DMS 273 (cell line): ENCODE measurements around the gene TAC4.

Source experiments
- DNase-seq: peaks from one replicate; lab custom pipeline; 2025; ENCODE audit not compliant: unreplicated experiment; lab: John Stamatoyannopoulos, UW

TAC4 gene

DNA sequence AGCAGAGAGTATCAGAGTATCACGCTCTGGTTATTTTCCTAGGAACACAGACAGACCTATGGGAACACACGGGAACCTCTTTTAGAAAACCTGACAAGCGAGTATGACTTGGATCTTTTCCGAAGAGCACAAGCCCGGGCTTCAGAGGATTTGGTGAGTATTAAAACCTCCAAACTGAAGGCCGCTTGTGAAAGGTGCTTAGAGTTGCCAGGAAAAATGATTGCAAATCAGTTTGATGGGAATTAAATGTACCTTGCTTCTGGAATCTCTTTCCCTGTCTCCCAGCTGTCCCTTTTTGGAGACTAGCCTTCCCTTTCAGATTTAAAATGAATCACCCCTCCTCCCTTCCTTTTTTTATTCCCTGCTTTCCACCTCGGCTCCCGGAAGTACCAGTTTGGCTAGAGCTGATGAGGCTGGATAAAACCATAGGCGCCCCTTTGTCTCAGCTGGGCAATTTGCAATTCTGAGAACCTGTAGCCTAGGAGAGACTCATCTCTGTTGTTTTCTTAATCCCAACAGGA lies 32.0 kb downstream of the TAC4 start:
- DNase-seq = no peak

- no peak for DNase-seq
These were observed 32.9 kb downstream of the TAC4 start for GRCh38 chr17:49814781-49815529.

DNA sequence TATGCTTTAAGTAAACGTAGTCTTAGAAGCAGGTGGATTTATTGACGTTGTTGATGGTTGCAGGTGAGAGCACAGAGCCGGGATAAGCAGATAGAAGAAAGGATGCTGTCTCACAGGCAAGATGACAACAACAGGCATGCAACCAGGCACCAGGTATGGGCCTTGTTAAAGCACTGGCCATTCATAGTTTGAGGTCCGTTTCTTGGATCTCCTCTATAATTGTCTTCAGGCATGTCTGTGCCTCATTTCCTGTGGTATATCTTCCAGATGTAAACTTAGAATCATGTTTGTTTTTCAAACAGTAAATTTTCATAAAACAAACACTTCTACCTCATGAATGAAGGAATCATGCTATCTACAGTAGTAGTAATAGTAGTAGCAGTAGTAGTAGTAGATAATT lies 38.8 kb downstream of the TAC4 start:
- no peak for DNase-seq

DNA sequence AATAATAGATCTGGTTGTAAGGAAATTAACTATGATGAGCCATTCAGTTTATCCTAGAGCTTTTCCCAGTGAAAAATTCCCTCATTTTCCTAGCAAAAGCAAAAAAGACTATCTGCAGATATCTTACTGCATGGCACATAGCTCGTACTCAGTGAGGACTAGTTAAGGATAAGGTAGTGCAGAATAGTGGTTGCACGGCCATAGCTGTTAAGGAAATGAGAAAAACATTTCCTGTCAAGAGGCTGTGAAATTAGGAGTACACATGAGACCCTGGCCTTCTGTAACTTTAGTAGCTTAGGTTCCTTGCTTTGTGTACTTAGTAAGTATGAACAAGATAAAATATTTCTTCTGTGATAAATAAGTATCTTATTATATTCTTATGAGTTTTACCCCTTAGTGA lies 49.1 kb downstream of the TAC4 start:
- DNase-seq = no peak

- DNase-seq = no peak
These were observed 49.7 kb downstream of the TAC4 start for GRCh38 chr17:49798182-49798581.

- DNase-seq = no peak
These were observed 52.5 kb downstream of the TAC4 start for GRCh38 chr17:49795372-49795771.

- no peak for DNase-seq
These were observed 54.6 kb downstream of the TAC4 start for GRCh38 chr17:49793309-49793708.

DNA sequence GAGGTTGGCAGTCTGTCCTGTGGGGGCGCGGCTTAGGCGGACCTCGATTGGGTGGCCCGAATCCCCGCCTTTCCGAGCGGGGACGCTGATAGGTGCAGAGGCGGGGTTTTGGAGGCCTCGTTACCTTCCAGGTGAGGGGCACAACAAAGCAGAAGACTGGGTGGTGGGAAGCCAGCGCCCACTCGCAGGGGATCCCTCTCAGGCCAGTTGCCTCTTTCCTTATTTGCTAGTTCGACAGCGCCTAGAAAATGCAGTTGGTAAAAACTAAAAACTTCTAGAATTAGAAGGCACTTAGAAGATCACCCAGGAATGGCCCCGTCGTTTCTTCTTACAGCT lies 58.7 kb downstream of the TAC4 start:
- no peak for DNase-seq

DNA sequence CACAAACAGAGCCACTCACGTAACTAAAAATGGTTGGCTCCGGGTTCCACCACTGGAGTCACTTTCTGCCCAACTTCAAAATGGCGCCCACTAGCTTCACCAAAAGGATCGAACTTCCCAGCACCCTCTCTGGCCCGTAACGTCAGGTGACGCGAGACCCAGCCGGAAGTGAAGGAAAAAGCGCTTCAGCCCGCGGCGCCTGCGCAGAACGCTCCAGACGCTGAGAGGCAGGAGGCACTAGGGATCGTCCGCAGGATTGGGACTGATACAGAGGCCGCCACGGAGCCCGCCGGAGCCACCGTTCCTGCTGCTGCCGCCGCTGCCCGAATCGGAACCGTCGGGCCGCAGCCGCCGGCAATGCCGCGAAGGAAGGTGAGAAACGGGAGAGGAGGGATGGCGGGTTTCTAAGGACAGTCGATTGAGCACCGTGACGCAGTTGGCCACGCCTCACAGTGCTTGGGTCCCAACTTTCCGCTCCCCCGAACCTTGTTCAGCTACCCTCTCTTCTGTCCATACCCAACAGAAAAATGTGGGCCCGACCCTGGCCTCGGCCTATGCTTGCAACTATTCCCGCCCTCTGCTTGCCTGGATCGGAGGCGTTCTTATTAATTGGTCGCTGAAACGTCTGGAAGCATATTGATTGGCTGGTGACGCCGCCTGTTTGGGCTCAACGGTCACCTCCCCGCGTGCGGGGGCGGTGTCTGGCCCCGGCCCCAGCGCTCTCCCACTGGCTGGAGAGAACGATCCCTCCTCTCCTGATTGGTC lies 59.2 kb downstream of the TAC4 start, which contains the start of gene KAT7:
Gene KAT7 (plus strand): TSS at position 204 of the 765 bp plus-strand sequence. CDS start 154 bp downstream, at position 358.
- peak; percentile 99 for DNase-seq
